NOMO-1 treated with dmso at 0.1 percent for 144 hours (cell line): ENCODE results near the gene CXXC5.

Experiments used
- DNase-seq: peaks from one replicate; lab custom pipeline; 2025; ENCODE audit not compliant: unreplicated experiment; lab: John Stamatoyannopoulos, UW

The CXXC5 gene

GRCh38 chr5:139690803-139691629, 42.9 kb downstream of the CXXC5 start:
- DNase-seq: no peak

- no peak for DNase-seq
Measured at GRCh38 chr5:139692148-139692547, 44.0 kb downstream of the CXXC5 start.

- no peak for DNase-seq
Measured at GRCh38 chr5:139692679-139693308, 44.6 kb downstream of the CXXC5 start.

GRCh38 chr5:139693676-139694364, 45.7 kb downstream of the CXXC5 start:
- DNase-seq: no peak

- no peak for DNase-seq
Measured at GRCh38 chr5:139694556-139695177, 46.5 kb downstream of the CXXC5 start.

DNA sequence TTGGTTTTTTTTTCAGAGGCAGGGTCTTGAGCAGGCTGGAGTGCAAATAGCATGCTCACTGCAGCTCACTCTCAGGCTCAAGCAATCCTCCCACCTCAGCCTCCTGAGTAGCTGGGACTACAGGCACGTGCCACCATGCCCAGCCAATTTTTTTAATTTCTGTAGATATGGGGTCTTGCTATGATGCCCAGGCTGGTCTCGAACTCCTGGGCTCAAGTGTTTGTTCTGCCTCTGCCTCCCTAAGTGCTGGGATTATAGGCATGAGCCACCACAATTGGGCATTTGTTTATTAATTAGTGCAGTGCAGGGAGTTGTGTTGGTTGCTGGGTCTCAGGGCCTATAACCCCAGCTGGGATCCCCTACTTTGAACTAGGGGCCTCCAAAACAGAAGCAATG, 47.0 kb downstream of the CXXC5 start:
- no peak for DNase-seq

GRCh38 chr5:139696167-139696893, 48.2 kb downstream of the CXXC5 start:
- DNase-seq: no peak

- DNase-seq: no peak
Measured at GRCh38 chr5:139696894-139697658, 48.9 kb downstream of the CXXC5 start.

GRCh38 chr5:139698490-139699146, 50.5 kb downstream of the CXXC5 start:
- DNase-seq: no peak

- no peak for DNase-seq
Measured at GRCh38 chr5:139699351-139699750, 51.2 kb downstream of the CXXC5 start.

- DNase-seq: no peak
Measured at GRCh38 chr5:139700711-139701055, 52.5 kb downstream of the CXXC5 start.

GRCh38 chr5:139701056-139701741, 53.0 kb downstream of the CXXC5 start:
- DNase-seq: no peak

DNA sequence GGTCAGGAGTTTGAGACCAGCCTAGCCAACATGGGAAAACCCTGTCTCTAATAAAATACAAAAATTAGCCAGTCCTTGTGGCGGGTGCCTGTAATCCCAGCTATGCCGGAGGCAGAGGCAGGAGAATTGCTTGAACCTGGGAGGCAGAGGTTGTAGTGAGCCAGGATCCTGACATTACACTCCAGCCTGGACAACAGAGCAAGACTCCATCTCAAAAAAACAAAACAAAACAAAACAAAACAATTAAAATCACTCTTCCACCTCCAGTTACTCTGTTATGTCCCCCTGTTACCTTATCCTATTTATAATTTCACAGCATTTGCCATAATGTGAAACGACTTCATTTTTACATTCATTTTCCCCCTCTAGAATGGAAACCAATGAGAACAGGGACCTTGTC, 54.4 kb downstream of the CXXC5 start:
- no peak for DNase-seq

DNA sequence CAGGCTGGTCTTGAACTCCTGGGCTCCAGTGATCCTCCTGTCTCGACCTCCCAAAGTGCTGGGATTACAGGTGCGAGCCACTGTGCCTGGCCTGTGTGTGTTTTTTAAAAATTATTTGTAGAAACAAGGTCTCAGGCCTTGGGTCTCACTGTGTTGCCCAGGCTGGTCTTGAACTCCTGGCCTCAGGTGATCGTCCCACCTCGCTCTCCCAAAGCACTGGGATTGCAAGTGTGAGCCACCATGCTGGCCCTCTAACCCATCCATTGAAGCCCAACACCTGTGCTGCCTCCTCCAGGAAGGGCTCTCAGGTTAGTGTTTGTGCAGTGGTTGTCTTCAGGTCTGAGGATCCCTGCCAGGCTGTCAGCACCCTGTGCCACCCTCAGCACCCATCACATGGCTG, 56.6 kb downstream of the CXXC5 start:
- DNase-seq: no peak

DNA sequence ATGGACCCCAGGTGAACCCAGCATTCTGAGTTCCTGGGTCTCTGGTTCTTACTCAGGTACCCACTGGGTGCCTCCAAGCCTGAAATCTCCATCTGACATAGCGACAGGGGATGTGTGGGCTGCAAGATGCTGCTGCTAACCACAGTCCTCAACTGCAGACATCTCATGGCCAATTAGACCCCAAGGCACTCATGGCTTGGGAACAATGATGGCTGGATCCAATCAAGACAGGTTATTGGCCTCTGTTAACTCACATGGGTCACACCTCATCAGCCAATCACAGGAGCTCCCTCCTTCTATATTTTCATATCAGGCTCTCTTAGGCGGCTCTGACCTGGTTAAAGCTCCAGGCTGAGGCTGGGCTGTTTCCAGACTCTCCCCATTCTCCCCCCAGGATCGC, 57.0 kb downstream of the CXXC5 start:
- DNase-seq: no peak

DNA sequence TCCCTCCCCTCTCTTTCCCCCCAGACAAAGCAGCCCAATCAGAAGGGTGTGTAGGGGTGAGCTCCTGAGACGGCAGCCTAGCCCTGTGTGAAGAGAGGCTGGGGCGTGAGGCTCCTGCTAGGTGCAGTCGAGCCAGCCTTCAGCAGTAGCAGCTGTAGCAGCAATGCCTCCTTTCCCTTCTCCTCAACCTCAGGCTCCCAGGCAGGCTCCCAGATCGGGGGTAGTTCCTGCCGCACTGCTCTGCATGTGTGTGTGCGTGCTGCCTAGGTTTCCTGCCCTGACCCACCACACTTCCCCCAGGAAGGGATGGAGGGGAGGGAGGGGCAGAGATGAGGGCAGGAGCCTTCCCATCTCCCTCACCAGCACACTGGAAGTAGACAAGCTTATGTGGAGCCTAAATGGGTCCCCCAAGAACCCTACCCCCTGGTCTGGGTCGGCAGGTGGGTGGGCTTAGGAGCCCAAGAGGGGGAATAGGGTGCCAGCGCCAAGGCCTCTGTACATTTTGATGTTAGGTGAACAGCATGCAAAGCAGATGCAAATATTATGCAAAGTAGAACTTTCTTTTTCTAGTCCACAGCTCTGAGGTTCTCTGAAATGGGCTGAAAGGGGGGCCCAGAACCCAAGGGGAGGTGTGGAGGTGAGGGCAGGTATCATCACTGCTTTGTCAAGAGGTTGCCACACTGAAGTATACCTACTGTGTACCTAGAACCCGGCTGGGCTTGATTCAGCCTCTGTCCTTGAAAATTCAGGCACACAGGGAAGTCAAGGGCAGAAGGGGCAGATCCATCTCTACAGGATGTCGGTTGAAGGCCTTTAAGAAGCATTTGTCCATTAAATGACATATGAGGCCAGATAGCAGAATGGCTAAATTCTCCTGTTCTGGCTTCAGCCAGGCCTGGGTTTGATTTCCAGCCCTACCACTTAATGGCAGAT, 57.8 kb downstream of the CXXC5 start:
- DNase-seq: no peak

DNA sequence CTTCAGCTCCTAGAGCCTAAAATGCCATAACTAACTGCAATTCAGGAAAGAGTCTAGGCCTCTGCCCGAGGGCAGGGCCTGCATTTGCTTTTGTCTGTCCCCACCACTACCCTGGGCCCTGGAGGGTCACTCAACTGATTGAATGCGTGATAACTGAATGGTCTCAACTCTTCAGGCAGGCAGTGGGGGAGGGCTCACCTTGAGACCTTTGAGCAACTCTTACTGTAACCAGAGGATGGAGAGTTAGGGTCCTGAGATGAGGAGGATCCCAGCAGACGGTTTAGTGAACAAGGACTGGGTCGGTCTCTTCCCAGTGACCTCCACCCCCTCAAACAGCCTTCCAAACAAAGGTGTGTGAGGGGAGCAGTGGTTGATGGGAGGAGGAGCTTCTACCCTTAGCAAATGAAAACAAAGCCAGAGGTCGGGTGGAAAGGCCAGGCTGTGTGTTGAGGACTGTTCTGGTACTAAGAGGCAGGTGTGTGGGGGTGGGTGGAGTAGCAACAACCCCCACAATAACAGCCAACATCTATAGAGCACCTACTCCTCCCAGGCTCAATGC, 59.4 kb downstream of the CXXC5 start:
- DNase-seq: no peak

DNA sequence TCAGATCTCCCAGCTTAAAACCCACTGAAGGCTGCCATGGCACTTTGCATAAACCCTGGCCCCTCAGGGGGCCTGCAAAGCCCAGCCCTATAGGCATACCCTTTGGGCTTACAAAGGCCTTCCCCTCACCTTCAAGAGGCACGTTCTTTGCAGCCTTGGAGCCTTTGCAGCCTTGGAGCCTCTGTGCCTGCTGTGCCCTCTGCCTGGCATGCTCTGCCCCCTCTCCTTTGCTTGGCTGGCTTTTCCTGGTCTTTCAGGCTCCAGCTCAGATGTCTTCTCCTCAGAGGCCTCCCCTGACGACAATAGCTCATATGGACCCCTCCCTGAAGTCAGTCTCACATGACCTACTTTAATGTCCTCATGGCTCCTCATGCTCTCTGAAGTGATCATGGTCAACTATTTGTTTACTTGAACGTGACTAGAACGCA, 60.3 kb downstream of the CXXC5 start:
- no peak for DNase-seq
